Amniotic epithelial cell (primary cell): Measurements from ENCODE around the gene CEND1.

Experiments
- DNase-seq: peaks from one replicate; pipeline ENCODE4 v3.0.0-alpha.2; 2010; ENCODE audit warnings: low read depth

Gene CEND1

DNA sequence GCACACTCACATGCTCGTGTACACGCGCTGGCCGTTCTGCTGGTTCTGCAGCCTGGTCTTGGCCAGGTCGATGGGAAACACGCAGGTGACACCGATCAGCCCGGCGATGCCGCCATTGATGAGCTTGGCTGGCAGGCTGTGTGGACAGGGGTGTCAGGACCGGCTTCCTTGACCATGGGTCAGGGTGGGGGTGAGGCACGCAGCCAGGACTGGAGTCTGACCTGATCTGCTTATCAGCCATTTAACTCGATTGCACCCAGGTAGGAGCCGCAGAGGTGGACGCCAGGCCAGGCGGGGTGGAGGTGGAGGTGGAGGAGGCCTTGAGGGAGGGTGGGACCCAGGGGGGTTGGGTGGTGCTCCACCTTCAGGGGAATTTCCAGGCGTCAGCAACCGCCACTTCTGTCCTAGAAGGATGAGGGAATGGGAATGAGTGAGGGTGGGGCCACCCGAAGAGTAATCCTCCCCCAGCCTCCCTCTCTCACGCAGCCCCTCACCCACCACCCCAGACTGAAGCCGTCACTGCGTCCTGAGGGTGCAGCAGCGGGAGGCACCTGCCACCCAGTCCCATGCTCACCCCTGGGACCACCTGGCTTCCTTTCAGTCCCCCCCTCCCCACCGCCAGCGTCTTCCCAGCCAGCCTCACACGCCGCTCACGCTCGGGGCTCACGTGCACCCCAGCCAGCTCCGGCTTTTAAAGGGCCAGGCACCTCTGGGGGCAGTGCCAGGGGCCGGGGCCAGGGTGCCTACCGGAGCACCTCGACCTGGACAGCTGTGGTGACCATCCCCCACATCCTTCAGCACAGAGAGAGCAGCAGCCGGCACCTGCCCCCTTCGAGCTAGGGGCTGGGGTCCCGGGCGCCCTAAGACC lies 5.1 kb upstream of the CEND1 start:
- DNase-seq, result no peak

DNA sequence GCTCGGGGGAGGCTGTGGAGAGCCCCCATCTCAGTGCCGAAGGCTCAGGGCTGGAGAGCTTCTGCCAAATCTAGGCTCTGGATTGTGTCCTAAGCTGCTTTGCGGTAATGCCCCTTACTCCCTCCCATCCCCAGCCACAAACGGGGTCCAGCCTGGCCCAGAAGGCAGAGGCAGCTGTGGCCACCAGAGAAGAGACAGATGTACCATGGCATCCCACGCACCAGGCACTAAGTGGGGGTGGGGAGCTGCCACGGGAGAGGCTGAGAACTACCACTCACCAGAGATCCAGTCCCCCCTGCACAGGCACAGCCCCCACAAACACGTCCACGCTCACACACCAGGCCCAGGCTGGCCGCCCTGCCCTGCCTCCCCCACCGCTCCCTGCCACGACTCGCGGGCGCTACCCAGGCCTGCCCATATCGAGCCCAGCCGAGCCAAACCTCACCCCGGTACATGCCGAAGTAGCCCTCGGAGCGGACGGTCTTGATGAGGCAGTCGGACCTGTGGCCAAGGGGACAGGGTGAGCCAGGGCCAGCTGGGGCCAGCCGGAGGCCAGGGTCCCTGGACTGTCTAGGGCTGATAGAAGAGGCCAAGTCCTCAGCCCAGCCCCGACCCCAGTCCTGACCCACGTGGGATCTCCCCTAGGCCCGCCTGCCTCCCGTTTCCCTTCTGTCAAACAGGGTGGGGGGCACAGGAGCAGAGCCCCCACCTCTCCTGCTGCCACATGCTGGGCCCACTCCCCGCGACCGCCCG lies 4.3 kb upstream of the CEND1 start:
- DNase-seq, result no peak

- no peak for DNase-seq
These were observed 3.7 kb upstream of the CEND1 start for GRCh38 chr11:793556-793955.

GRCh38 chr11:792873-793272 lies 3.0 kb upstream of the CEND1 start:
- DNase-seq, result no peak

- DNase-seq, result no peak
These were observed 2.6 kb upstream of the CEND1 start for GRCh38 chr11:792535-792821.

GRCh38 chr11:791658-792534 lies 2.0 kb upstream of the CEND1 start:
- DNase-seq, result no peak

GRCh38 chr11:790721-791564 lies 1.1 kb upstream of the CEND1 start:
- no peak for DNase-seq

- no peak for DNase-seq
These were observed 643 bp downstream of the CEND1 start for GRCh38 chr11:788953-789940.

GRCh38 chr11:788009-788640 lies 1.8 kb downstream of the CEND1 start:
- DNase-seq, result no peak

DNA sequence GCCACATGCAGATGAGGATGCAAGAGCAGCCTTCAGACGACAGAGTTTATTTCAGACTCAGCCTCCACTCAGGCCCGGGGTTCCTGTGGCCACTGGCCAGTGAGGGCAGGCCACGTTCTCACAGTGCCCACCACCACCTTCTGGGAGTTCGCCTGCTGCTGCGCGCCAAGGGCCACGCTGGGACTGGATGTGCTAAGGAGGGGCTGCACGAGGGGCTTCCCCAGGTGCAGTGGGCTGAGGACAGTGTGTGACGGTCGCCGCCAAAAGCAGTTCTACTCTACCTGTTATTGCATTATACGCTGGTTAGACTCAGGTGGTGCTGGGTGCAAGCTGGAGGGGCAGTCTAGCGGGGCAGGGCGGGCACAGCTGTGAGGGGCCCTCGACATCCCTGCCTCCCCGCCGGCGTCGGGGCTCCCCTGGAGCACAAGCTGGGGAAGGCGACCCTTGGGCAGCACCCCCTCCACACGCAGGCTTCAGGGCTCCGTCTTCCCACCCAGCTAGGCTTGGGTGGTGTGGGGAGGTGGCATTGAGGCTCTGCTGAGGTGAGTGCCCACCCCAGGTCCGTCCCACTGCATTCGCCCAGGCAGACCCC lies 2.7 kb downstream of the CEND1 start:
- no peak for DNase-seq

DNA sequence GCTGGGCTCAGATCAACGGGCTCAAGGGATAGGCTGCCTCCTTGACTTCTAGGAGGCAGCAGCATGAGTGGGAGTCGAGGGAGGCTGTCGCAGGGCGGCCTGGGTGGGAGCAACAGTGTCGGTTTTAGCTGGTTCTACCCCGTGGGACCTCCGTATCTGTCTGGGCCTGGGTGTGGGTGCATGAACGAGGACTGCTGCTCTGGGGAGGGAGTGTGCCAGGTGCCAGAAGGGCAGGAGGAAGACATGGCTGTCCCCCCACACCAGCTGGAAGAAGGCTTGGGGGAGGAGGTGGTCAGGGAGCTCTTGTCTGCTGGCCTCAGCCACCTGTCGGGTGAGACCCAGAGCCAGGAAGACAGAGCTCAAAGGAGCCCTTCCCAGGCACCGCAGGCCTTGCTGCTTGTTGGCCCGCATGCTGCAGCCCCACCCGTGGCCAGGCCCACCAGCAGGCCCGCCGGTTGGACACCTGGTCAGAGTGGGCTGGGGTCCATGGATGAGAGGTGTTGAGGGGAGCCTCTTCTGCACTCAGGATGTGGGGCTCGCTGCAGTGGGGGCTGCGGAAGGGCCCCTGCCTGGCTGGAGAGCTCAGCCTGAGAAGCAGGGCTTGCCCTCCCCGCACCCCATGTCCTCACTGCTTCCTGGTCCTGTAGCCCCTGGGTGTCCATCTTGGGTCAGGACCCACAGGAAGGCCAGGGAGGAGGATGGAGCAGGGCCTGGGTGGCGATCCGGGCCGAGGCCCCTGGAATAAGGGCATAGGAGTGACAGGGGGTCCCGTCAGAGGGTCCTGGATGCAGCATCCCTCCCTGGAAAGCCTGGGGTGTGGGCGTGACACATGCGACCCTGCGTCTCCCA lies 3.4 kb downstream of the CEND1 start:
- DNase-seq, result no peak

DNA sequence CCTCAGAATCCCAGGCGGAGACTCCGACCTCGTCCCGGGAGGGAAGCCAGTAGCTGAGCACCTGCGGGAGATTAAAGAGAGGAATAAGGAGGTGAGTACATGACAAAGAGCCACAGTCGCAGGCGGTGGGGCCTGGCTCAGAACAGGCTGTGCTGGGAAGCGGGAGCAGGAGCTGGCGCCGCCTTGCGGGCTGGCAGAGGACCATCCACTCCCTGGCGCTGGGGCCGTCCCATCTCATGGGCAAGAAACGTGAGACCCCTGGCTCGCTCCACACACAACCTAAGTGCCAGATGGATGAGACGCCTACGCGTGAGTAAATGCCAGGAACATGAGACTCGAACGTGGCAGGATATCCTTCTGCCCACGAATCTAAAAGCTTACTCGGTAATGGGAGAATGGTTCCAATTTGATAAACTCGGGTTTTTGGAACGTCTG lies 6.3 kb downstream of the CEND1 start:
- peak; percentile 72 for DNase-seq

- no peak for DNase-seq
These were observed 7.4 kb downstream of the CEND1 start for GRCh38 chr11:782264-783174.

GRCh38 chr11:779955-780532 lies 9.8 kb downstream of the CEND1 start:
- no peak for DNase-seq

DNA sequence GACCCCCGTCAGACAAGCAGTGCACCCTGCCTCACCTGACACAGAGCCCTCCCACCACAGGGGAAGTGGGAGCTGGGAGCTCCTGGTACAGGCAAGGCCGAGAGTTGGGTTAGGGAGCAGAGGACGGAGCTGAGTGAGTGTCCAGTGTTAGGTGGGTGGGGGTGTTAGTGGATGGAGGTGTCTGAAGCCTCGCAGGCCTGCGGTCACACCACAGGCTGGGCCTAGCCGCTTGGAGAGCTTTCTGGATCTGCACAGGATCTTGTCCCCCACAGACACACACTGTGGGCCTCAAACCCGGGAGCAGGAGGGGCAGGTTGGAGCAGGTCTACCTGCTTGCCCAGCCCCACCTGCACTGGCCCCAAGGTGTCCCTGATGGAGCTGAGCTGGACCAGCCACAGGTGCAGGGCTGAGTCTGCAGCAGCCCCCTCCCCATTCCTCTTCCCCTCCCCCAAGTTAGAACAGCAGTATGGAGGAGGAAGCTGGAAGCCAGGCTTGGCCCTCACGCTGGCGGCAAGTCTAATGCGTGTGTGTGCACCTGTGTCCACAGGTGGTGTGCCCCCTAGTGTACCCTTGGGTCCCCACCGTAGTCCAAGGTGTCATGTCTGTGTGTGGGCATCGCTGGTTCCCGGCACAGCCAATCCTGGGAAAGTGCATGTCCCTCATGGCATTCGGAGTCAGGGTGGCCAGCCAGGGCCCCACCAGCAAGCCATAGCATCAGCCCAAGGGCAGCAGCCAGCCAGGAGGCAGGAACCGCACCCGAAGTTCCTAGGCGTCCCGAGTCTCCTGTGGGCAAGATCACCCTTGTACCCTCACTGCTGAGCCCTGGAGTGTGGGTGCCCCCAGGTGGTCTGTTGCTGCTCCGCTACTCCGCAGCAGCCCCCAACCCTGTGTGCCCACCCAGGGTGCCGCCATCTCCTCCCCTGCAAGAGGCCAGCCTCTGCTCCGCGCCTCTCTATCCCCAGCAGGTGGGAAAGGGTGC lies 10.6 kb downstream of the CEND1 start:
- no peak for DNase-seq
